ENCODE data around the gene MECP2.

MECP2 gene

GRCh38 chrX:154038656-154039055 lies 58.9 kb downstream of the MECP2 start:
- TF ChIP-seq CTCF (IDR thresholded peaks at IDR 0.05), result no peak

- TF ChIP-seq CTCF (IDR thresholded peaks at IDR 0.05), result no peak
Observed at GRCh38 chrX:154037754-154038153, 59.8 kb downstream of the MECP2 start.

GRCh38 chrX:154036513-154036912 lies 61.0 kb downstream of the MECP2 start:
- TF ChIP-seq CTCF (IDR thresholded peaks at IDR 0.05), result no peak

GRCh38 chrX:154033848-154034247 lies 63.7 kb downstream of the MECP2 start:
- no peak for TF ChIP-seq CTCF (IDR thresholded peaks at IDR 0.05)

GRCh38 chrX:154032653-154033052 lies 64.9 kb downstream of the MECP2 start:
- no peak for TF ChIP-seq CTCF (IDR thresholded peaks at IDR 0.05)

GRCh38 chrX:154032160-154032559 lies 65.4 kb downstream of the MECP2 start:
- no peak for TF ChIP-seq CTCF (IDR thresholded peaks at IDR 0.05)

- TF ChIP-seq CTCF (IDR thresholded peaks at IDR 0.05), result no peak
Observed at GRCh38 chrX:154030715-154031305, 66.7 kb downstream of the MECP2 start.

GRCh38 chrX:154030266-154030665 lies 67.3 kb downstream of the MECP2 start:
- TF ChIP-seq CTCF (IDR thresholded peaks at IDR 0.05), result no peak
